HG02610 (cell line): ENCODE data around the gene ETFA.

Experiments used
- ATAC-seq: cut with Tn5 transposase; IDR thresholded peaks from one replicate; pipeline ENCODE4 v1.9.1; 2021; ENCODE audit warnings: mild to moderate bottlenecking, moderate library complexity; ENCODE audit not compliant: unreplicated experiment

The ETFA gene

GRCh38 chr15:76340803-76341365 is 29.6 kb upstream of the ETFA start:
- no peak for ATAC-seq

DNA sequence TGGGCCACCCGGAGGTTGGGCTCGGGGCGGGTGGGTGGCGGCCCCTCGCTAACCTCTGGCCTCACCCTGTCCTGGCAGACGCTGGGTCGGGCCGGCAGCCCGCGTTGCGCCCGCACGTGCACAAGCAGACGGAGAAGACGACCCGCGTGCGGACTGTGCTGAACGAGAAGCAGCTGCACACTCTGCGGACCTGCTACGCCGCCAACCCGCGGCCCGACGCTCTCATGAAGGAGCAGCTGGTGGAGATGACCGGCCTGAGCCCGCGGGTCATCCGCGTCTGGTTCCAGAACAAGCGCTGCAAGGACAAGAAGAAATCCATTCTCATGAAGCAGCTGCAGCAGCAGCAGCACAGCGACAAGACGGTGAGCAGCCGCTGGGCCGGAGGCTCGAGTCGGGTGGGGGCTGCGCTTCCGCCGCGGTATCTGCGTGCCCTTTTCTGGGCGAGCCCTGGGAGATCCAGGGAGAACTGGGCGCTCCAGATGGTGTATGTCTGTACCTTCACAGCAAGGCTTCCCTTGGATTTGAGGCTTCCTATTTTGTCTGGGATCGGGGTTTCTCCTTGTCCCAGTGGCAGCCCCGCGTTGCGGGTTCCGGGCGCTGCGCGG is 29.0 kb upstream of the ETFA start:
- ATAC-seq = no peak

DNA sequence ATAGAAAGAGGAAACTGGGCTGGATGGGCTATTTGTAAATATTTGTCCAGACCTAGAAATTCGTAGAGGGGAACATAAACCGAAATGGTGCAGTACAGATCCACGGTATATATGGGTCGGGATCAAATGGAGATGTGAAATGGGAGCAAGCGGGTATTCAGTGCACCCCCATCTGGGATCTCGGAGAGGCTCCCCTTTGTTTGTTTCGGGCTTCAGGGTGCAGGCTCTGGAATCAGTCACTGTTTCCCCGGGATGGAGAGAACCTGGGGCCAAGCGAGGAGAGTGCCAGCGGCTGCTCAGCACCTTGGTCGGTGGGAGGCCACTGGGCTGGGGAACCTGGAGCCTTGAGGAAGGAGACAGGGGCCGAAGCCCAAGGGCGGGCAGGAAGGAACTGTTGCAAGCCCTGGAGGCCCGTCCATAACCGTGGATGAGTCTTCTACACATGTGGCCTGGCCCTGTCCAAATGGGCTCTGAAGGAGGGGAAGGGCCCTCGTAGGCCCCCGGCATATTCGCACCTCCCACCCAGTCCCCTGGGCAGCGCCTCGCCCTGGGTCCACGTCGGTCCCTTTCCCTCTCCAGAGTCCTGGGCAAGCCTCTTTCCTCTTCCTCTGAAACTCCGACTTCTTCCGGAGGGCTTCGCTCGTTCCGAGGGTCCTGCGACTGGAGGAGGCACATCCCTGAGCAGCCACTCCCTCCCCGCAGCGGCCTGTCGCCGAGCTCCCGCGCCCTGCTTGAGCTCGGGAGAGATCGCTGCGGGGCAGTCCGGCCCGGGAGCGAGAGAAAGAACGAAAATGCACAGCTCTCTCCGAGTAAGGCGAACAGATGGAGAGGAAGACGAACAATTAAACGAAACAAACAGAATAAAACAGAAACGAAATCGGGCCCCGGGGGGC is 28.3 kb upstream of the ETFA start:
- ATAC-seq = no peak

GRCh38 chr15:76338486-76339304 is 27.4 kb upstream of the ETFA start:
- ATAC-seq = no peak

- no peak for ATAC-seq
Observed at GRCh38 chr15:76337696-76338485, 26.6 kb upstream of the ETFA start.

- no peak for ATAC-seq
Observed at GRCh38 chr15:76337059-76337695, 25.9 kb upstream of the ETFA start.

DNA sequence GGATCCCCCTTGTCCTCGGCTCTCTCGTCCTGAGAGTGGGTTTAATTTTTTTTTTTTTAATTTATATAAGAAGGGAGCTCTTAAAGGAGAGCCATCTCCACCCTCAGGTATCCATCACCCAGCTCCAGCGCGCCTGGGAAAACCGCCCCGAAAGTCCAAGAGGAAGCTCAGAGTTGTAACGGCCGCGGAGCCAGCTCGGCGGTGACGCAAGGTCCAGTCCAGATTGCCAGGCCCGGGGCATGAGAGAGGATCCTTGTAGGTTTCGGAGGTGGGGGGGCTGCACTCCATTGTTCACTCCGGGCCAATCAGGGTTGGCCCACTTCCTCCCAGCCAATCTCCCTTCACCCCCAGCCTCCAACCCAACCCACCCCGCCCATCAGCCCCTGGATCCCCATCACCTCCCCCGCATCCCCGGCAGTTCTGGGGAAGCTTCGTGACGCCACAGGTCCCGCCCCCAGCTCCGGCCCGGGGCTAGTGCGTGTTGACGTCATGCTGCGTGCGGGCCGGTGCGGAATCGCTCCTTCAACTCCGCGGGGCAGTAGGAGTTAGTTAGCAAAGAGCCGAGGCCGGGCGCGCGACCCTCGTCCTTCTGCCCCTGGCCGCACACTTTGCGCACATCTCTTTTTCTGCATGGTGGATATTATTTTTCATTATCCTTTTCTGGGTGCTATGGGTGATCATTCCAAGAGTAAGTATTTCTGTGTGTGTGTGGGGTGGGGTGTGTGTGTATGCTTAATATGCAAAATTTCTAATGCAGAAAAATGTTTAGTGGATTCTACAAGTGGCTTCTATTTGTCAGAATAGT is 25.2 kb upstream of the ETFA start, which contains the start of gene ISL2:
TSS of gene ISL2 (plus strand) at position 520 of the 805 bp plus-strand sequence. CDS start at position 631, 111 bp downstream.
- ATAC-seq = peak; percentile 46

- no peak for ATAC-seq
Observed at GRCh38 chr15:76335307-76336253, 24.3 kb upstream of the ETFA start.

- no peak for ATAC-seq
Observed at GRCh38 chr15:76334438-76335306, 23.4 kb upstream of the ETFA start.

- no peak for ATAC-seq
Observed at GRCh38 chr15:76333720-76334437, 22.6 kb upstream of the ETFA start.

DNA sequence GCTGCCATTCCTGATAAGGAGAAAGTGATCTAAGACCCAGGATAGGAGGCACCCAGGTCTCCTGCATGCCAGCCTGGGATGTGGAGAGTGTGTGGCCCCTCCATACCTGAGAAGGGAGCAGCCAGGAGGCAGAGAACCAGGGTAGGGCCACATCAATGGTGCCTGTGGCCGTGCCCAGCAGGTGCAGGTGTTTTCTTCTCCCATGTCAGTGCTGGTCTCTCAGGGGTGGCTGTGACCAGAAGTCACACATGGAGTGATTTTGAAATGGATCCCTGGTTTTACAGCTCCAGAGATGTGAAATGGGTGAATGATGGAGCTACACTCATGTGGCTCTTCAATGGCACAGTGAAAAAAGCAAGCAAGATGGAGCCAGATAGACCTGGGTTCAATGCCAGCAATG is 22.0 kb upstream of the ETFA start:
- ATAC-seq = no peak

DNA sequence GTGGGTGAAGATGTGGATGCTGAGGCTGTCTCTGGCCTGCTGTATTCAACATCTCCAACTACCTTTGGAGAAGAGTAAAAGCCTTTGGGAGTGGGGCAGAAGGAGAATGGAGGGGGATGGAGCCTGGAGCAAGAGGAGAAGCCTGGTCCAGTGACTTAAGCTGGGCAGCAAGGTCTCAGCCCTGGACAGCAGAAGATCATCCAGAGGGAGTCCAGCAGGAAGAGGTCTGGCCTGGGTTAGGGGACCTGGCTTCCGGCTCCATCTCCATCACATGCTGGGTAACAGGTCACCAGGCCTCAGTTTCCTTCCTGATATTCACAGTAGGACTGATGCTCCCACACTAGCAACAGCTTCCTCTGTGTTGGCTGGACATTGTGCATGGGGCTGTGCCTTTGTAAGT is 21.5 kb upstream of the ETFA start:
- no peak for ATAC-seq

DNA sequence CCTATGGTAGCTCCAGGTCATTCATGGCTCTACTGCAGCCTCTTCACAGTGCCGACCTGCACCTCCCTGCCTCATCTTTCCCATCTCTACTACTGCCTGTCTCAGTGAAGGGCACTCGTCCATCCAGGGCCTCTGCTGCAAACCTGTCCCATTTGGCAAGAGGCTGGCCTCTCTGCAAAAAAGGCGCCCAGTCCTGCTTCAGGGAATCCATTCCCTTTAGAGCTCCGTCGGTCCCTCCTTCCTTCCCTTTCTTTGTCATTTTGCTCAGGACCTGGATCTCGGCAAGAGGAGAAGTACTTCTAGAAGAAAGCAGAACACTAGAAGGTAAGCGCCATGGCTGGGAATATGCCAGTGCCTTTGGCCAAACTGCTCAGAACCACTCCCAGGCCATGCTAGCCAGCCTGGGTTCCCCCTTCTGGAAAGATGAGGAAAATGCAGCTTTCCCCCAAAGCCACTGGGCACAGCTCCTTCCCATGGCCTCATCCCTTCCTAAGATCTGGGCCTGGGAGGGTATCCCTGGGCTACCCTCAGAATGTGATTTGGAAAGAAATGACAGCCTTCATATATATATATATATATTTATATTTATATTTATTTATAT is 18.9 kb upstream of the ETFA start:
- no peak for ATAC-seq

- no peak for ATAC-seq
Observed at GRCh38 chr15:76328958-76329357, 17.7 kb upstream of the ETFA start.

DNA sequence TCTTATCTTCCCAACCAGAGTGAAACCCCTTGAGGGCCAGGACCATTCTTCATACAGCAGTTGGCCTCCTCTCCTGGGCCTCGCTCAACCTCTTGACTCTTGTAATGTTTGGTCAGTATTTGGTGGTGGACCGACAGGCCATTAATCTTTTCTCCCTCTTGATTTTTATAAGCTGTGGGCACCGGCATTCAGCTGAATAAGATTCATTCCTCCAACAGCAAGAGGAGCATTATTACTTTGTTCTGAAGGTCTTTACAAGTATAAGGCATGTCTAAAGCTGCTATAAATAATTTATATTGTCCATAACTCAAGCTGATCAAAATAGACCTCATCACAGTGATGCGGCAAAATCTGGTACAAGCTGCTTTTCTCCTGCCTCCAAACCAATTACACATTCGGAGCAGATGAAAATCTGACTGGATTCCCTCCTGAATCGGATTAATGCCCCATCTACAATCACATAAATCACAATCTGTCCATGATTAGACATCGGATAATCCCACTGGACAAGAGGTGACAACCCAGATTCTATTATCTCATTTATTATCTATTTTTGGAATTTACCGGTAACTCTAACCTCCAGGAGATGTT is 16.9 kb upstream of the ETFA start:
- no peak for ATAC-seq
